Neural crest cell (in vitro differentiated cells): ENCODE measurements around the gene HMSD. TPM values are rescaled to one million over a fixed set of nuclear protein-coding genes. Genes with fewer than 3 reads are reported as not detected.
"Not testable (repeated sequence)": the region's sequence is repeated elsewhere in the genome, so short reads cannot be mapped to it uniquely, and the experiment has no call there.

Experiments
- DNase-seq: peaks from one replicate; pipeline ENCODE4 v3.0.0; 2021; ENCODE audit warnings: low read depth, mixed read lengths, low spot score
- H3K27ac Mint-ChIP-seq: one replicate; pipeline ENCODE4 v1.8.0; 2021; ENCODE audit warnings: mild to moderate bottlenecking, mixed read lengths; ENCODE audit not compliant: unreplicated experiment
- H3K27me3 Mint-ChIP-seq: 2 replicates; pipeline ENCODE4 v1.8.0; 2021; ENCODE audit warnings: low read depth, mild to moderate bottlenecking, mixed read lengths
- H3K36me3 Mint-ChIP-seq: 2 replicates; pipeline ENCODE4 v1.8.0; 2021; ENCODE audit warnings: low read depth, mild to moderate bottlenecking, mixed read lengths
- H3K4me1 Mint-ChIP-seq: 2 replicates; pipeline ENCODE4 v1.8.0; 2021; ENCODE audit warnings: mixed read lengths
- H3K4me3 Mint-ChIP-seq: one replicate; pipeline ENCODE4 v1.8.0; 2021; ENCODE audit warnings: mild to moderate bottlenecking, mixed read lengths
- H3K9me3 Mint-ChIP-seq: 2 replicates; pipeline ENCODE4 v1.8.0; 2021; ENCODE audit warnings: mixed read lengths
- total RNA-seq: library from RNA; stranded (reverse); gene quantifications from 2 replicates; pipeline ENCODE4 v1.2.1, GENCODE V29; 2021
- TF ChIP-seq, protein P1 (sequence below): fragments of 200-600 bp; sonication (generic); conservative IDR thresholded peaks from 2 replicates; pipeline ENCODE4 v1.5.0; 2021; ENCODE audit warnings: antibody characterized with exemption, mild to moderate bottlenecking

The HMSD gene
- total RNA-seq, 1 donor from 2014 or later = 10.0 TPM

DNA sequence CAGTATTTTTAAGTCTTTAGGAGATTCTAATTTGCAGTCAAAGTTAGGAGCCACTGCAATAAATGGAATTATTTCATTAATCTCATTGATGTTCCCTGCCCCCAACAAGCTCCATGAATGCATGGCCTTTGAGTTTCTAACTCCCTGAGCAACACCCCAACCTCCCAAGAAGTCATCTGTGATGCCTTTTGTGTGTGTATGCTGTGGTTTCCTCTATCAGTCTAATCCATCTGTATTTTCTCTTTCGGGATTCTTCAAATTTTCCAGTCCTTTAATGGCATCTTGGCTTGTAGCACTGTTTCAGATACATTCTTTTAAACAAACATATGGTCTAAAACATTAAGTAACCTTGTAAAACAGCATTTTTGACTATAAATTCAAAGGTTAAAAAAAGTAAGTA, 24.6 kb upstream of the HMSD start:
- TF ChIP-seq, protein P1, sequence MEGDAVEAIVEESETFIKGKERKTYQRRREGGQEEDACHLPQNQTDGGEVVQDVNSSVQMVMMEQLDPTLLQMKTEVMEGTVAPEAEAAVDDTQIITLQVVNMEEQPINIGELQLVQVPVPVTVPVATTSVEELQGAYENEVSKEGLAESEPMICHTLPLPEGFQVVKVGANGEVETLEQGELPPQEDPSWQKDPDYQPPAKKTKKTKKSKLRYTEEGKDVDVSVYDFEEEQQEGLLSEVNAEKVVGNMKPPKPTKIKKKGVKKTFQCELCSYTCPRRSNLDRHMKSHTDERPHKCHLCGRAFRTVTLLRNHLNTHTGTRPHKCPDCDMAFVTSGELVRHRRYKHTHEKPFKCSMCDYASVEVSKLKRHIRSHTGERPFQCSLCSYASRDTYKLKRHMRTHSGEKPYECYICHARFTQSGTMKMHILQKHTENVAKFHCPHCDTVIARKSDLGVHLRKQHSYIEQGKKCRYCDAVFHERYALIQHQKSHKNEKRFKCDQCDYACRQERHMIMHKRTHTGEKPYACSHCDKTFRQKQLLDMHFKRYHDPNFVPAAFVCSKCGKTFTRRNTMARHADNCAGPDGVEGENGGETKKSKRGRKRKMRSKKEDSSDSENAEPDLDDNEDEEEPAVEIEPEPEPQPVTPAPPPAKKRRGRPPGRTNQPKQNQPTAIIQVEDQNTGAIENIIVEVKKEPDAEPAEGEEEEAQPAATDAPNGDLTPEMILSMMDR = no peak
- Mint-ChIP-seq H3K27ac (no peak overlapping the region), H3K4me1 (no peaks in the 10 kb centered on the region), H3K9me3 (no peaks in the 10 kb centered on the region), H3K27me3 (peaks cover 2% of the 10 kb centered on the region), H3K36me3 (no peaks in the 10 kb centered on the region), H3K4me3 (no peak overlapping the region)
- DNase-seq = no peak

DNA sequence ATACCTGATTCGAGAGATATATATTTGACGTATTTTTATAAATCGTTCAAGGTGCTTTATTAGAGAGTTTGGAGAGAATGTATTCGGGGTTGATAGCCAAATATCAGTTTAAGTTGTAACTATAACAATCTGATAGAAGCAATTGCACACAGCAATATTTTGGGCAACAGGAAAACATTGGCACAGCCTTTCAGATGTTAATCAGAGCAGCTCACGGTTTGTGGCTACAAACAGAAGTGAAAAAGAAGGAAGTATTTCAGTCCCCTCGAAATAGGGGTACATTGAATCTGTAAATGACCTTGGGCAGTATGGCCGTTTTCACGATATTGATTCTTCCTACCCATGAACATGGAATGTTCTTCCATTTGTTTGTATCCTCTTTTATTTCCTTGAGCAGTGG, 20.8 kb upstream of the HMSD start:
- TF ChIP-seq, protein P1 = no peak
- Mint-ChIP-seq H3K27ac (no peak overlapping the region), H3K36me3 (no peaks in the 10 kb centered on the region), H3K27me3 (peaks cover 6% of the 10 kb centered on the region), H3K4me1 (no peaks in the 10 kb centered on the region), H3K9me3 (no peaks in the 10 kb centered on the region), H3K4me3 (no peak overlapping the region)
- no peak for DNase-seq

DNA sequence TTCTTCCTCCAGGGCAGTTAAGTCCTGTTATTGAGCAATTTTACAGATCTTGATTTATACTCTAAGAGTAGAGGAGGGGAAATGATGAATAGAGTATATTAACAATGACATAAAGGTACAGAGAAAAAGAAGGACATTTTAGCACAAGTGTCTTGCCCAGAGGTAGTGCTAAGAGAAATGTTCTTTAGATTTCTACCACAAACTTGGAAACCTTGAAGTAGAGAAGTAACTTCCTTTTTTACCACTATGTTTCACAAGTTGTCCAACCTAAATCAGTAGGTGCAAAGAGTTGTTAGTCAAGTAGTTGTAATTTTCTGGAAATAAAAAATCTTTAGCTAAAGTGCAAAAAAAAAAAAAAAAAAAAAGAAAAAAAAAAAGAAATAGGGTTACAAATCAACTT, 19.7 kb upstream of the HMSD start:
- not testable (repeated sequence) for H3K4me1 Mint-ChIP-seq

DNA sequence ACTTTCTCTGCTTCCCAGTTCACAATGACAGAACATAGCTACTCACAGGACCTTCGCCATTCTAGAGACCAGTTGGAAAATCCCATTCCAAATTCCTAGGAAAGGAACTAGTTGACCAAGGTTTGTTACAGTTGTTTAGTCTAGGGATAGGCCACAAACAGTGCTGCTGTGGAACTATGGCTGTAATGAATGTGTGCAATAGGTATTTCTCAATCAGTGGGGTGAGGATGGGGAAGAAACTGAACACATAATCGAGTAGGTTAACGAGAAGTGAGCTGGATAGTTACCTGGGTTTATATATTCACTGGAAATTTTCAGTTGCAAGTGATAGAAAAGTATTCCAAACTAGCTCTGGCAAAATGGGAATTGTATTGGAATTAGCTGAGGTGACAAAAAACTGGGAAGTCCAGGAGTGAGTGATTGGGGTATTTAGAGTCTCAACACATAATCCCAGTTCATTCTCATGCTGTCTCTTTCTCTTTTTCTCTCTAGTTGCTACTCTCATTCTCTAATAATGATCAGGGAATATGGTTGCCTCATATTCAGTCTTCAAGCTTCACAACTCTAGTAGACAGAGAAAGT, 18.2 kb upstream of the HMSD start:
- Mint-ChIP-seq H3K27ac (no peak overlapping the region), H3K36me3 (no peaks in the 10 kb centered on the region), H3K27me3 (peaks cover 6% of the 10 kb centered on the region), H3K9me3 (no peaks in the 10 kb centered on the region), H3K4me1 (no peaks in the 10 kb centered on the region), H3K4me3 (no peak overlapping the region)
- TF ChIP-seq, protein P1 = no peak
- no peak for DNase-seq

More for the DNA sequence above, 19.7 kb upstream of the HMSD start:
- not testable (repeated sequence) for H3K4me3 Mint-ChIP-seq, DNase-seq, H3K9me3 Mint-ChIP-seq, H3K27me3 Mint-ChIP-seq, H3K36me3 Mint-ChIP-seq, H3K27ac Mint-ChIP-seq

DNA sequence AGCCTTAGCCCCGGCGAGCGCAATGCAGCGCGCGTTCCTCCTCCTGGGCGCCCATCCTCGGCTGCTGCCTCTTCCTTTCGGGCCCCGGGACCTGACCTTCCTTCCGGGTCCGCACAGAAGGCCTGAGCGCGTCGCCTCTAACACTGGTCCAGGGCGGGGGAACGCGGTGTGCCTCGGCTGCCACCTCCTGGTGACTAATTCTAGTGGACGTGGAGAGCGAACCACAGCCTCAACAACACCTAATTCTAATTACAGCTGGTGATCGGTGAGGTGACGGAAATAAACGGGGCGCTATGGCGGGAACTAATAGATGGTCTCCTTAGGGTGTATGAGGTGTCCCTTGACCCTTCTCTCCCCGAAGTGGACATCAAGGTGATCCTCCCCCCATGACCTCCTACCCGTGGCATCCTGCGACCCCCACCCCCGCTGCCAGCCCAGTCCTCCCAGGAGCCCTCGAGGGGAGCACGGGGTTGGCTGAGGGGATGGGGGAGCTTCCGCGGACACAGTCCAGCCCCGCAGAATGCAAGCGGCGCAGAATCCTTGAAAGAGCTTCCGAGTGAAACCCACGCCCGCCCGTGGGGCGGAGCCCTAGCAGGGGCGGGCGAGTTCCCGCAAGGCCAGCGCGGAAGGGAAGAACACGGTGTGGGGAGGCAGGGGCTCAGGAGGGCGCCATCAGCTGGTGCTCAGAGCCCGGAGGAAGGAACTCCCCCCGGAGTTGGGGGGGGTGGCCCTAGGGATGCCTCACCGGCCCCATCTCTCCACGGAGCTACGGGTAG, 12.8 kb upstream of the HMSD start:
- Mint-ChIP-seq H3K27ac (no peak overlapping the region), H3K4me3 (peak overlapping the region; percentile 71), H3K9me3 (no peaks in the 10 kb centered on the region), H3K27me3 (peaks cover 5% of the 10 kb centered on the region), H3K36me3 (no peaks in the 10 kb centered on the region), H3K4me1 (peaks cover 5% of the 10 kb centered on the region)
- peak; percentile 80 for DNase-seq
- TF ChIP-seq, protein P1 = peak; percentile 77

DNA sequence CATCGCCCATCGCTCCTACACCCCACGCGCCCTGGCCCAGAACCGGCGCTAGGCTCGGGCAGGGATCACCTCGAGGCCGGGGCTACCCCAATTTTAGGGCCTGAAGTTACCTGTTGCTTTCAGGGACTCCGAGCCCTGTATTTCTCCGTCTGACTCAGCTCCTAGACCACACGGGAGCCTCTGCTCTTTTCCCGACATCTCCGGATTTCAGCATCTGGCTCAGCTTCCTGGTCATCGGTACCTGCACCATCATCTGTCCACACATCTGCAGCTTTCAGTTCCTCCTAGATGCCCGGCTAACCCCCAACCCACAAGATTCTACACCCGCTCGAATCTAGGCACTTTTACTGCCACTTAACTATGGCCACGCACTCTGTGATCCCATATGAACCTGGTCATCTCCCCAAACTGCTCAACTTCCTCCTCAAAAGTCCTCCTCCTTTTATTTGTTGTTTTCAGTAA, 12.1 kb upstream of the HMSD start:
- TF ChIP-seq, protein P1 = no peak
- H3K4me3 Mint-ChIP-seq = no peak overlapping the region
- DNase-seq = no peak
- no peak overlapping the region for H3K27ac Mint-ChIP-seq
- peaks cover 5% of the 10 kb centered on the region for H3K27me3 Mint-ChIP-seq
- no peaks in the 10 kb centered on the region for H3K36me3 Mint-ChIP-seq
- H3K9me3 Mint-ChIP-seq = peaks cover 2% of the 10 kb centered on the region
- peaks cover 5% of the 10 kb centered on the region for H3K4me1 Mint-ChIP-seq
